Tibial nerve (tissue), 4 donors: ENCODE results near the gene MR1. TPM values are rescaled to one million over a fixed set of nuclear protein-coding genes. Genes with fewer than 3 reads are reported as not detected.

Source experiments
- DNase-seq, 2 donors: peaks; one replicate each; pipeline ENCODE4 v3.0.0-alpha.2; 2019; ENCODE audit warnings: low spot score in 2 of 2
- H3K27ac ChIP-seq, 4 donors: fragments of 200-600 bp; sonication (generic) in 3 of 4; one replicate each; pipeline ENCODE4 v1.5.1; 2017 to 2019; ENCODE audit warnings: mild to moderate bottlenecking in 1 of 4
- H3K27me3 ChIP-seq, 2 donors: fragments of 200-600 bp; sonication (generic) in 1 of 2; one replicate each; pipeline versions ENCODE4 v1.5.1 to v1.6.0; 2017 to 2019
- H3K36me3 ChIP-seq, 3 donors: fragments of 200-600 bp; sonication (generic); one replicate each; pipeline ENCODE4 v1.5.1; 2018 to 2019
- H3K4me1 ChIP-seq, 4 donors: fragments of 200-600 bp; sonication (generic) in 3 of 4; one replicate each; pipeline ENCODE4 v1.5.1; 2017 to 2019
- H3K4me3 ChIP-seq, 4 donors: fragments of 200-600 bp; sonication (generic) in 3 of 4; one replicate each; pipeline ENCODE4 v1.5.1; 2017 to 2019; ENCODE audit warnings: mild to moderate bottlenecking in 1 of 4, moderate library complexity in 1 of 4
- H3K9me3 ChIP-seq, 4 donors: fragments of 200-600 bp; sonication (generic) in 3 of 4; one replicate each; pipeline ENCODE4 v1.5.1; 2017 to 2019
- CTCF ChIP-seq, 5 experiments: fragments of 200-600 bp in 3 of 5; fragments of 450-650 bp in 2 of 5; sonication (generic) in 3 of 5; IDR thresholded peaks; one replicate each; pipeline ENCODE4 v1.5.1; 2016 to 2019; ENCODE audit warnings: antibody characterized with exemption in 5 of 5, mild to moderate bottlenecking in 3 of 5, moderate library complexity in 2 of 5
- EP300 ChIP-seq, 2 donors: sonication (generic); formaldehyde crosslinking; IDR thresholded peaks; one replicate each; pipeline ENCODE4 v1.6.1; 2017; ENCODE audit warnings: antibody characterized with exemption in 2 of 2, mild to moderate bottlenecking in 1 of 2
- POLR2A ChIP-seq, 2 donors: fragments of 450-650 bp; IDR thresholded peaks; one replicate each; pipeline ENCODE4 v1.6.1; 2017; ENCODE audit warnings: antibody characterized with exemption in 2 of 2, mild to moderate bottlenecking in 2 of 2, moderate library complexity in 2 of 2
- WGBS, 2 donors: methylation state at CpG; one replicate each; pipeline ENCODE4 v1.1.5; 2018; 5-methylcytosine and 5-hydroxymethylcytosine counted together
- total RNA-seq, 4 donors: library from RNA; depleted of rRNA; stranded (reverse); fragments of >200 nt; gene quantifications; one replicate each; pipeline ENCODE4 v1.1.0, GENCODE V29; 2016

The MR1 gene
- total RNA-seq: 10 to 100 TPM in 3 of 4 donors, 1 to 10 TPM in 1; 9.2 to 26.2 (median 10.9) TPM

GRCh38 chr1:181033799-181034451 lies at the start of gene MR1:
Gene MR1, plus strand, starts transcription at chr1:181033983. Its CDS starts 25 bp downstream, at chr1:181034008.
- H3K36me3 ChIP-seq: no peaks in the 10 kb centered on the region
- H3K4me3 ChIP-seq: peak within 1 kb of the TSS; percentile 20 to 51 (median 46)
- no peaks in the 10 kb centered on the region for H3K27me3 ChIP-seq
- H3K4me1 ChIP-seq: peaks cover 0 to 31% (median 17%) of the 10 kb centered on the region in 4 donors
- TF ChIP-seq POLR2A (IDR thresholded peaks at IDR 0.05) (peak in 1 of 2 donors; percentile 69), CTCF (IDR thresholded peaks at IDR 0.05) (no peak), EP300 (IDR thresholded peaks at IDR 0.05) (peak in 1 of 2 donors; percentile 76)
- peak in 1 of 2 donors; percentile 67 for DNase-seq
- H3K27ac ChIP-seq: peak within 1 kb of the TSS; percentile 89 to 97 (median 93)
- no peaks in the 10 kb centered on the region for H3K9me3 ChIP-seq
- 14 to 16% methylated on average over 9 of the region's 9 CpGs for WGBS, 2 donors

DNA sequence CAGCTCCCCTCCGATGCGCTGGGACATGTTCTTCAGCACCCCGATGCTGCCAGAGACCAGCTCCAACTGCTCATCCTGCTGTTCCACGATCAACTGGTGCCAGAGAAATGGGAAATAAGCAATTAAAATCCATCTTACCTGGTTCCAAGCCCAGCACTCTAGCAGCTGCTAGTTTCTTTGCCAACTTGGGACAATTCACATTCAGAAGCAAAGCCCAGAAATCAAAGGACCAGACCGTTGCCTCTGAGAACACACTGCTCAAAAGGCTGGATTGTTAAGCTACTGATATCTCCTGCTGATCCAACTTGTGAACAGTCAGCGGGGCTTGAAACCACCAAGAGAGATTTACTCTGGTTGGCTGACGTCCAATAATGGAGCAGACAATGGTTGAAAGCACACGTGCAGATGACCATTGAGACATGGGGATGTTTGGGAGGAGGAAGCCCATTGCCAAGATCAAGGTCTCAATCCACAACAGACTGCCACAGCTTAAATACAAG lies 45.5 kb upstream of the MR1 start:
- no peaks in the 10 kb centered on the region for H3K27me3 ChIP-seq
- TF ChIP-seq POLR2A (IDR thresholded peaks at IDR 0.05) (no peak), CTCF (IDR thresholded peaks at IDR 0.05) (no peak), EP300 (IDR thresholded peaks at IDR 0.05) (no peak)
- H3K9me3 ChIP-seq: no peaks in the 10 kb centered on the region
- WGBS, 2 donors: 69% methylated on average over 8 of the region's 8 CpGs
- no peak overlapping the region for H3K27ac ChIP-seq
- no peak for DNase-seq
- no peak overlapping the region for H3K4me3 ChIP-seq
- peaks cover 0 to under 1% (median 0%) of the 10 kb centered on the region in 4 donors for H3K4me1 ChIP-seq
- H3K36me3 ChIP-seq: peaks cover 0 to 84% (median 3%) of the 10 kb centered on the region in 3 donors

GRCh38 chr1:180994262-180994661 lies 39.5 kb upstream of the MR1 start:
- Histone ChIP-seq H3K36me3 (peaks cover 0 to 32% (median 4%) of the 10 kb centered on the region in 3 donors), H3K27me3 (no peaks in the 10 kb centered on the region), H3K4me3 (no peak overlapping the region), H3K9me3 (no peaks in the 10 kb centered on the region), H3K4me1 (peaks cover 0 to 6% (median 3%) of the 10 kb centered on the region in 4 donors), H3K27ac (no peak overlapping the region)
- TF ChIP-seq CTCF (IDR thresholded peaks at IDR 0.05): no peak
- no peak for TF ChIP-seq POLR2A (IDR thresholded peaks at IDR 0.05)
- TF ChIP-seq EP300 (IDR thresholded peaks at IDR 0.05): no peak
- WGBS, 2 donors: 80 to 88% methylated on average over 3 of the region's 3 CpGs
- no peak for DNase-seq

DNA sequence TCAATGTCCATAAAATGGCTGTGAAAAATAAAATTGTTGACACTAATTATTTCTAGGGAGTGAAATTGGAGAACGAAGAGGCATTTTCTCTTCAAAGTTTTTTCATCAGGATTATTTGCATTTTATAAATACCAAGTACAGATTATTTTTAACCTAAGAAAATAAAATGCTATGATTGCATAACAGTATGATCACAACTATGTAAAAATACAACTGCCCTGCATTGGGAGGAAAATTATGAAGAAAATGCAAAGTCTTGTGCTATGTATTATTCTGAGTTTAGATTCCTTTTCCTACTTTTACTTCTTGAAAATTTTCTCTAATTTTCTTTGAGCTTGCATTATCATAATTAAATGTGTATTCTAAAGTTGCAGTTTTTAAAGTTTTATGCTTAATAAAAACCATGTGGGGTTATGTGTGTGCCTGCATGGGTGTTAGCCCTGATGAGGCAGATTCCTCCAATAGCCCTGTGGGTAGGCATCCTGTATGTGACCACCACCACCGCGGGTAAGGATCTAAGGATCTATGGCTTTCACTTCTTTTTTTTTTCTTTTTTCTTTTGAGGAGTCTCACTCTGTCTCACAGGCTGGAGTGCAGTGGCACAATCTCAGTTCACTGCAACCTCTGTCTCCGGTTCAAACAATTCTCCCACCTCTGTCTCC lies 35.8 kb upstream of the MR1 start:
- Histone ChIP-seq H3K36me3 (peaks cover 0 to 32% (median 4%) of the 10 kb centered on the region in 3 donors), H3K27me3 (no peaks in the 10 kb centered on the region), H3K4me1 (peaks cover 0 to 6% (median 3%) of the 10 kb centered on the region in 4 donors), H3K4me3 (no peak overlapping the region), H3K9me3 (no peaks in the 10 kb centered on the region), H3K27ac (no peak overlapping the region)
- no peak for DNase-seq
- TF ChIP-seq CTCF (IDR thresholded peaks at IDR 0.05) (no peak), POLR2A (IDR thresholded peaks at IDR 0.05) (no peak), EP300 (IDR thresholded peaks at IDR 0.05) (no peak)
- 83 to 86% methylated on average over 4 of the region's 4 CpGs for WGBS, 2 donors
